ENCODE results near the gene CNTNAP5.

The CNTNAP5 gene

DNA sequence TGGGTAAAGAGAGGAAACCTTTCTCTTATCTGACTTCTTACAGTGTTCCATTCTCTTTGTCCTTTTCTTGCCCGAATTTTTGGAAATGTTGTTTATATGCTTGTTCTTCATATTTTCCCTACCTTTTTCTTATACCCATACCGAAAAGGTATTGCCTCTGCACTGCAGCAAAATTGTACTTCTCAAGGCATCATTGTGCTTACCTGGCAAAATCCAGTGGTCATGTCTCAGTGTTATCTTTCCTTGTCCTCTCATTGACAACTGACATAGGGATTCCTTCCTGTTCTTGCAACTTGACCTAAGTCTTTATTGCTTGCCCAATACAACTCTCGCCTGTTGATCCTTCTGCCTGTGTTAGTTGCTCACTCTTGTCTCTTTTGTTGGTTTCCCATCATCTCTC is 842.2 kb downstream of the CNTNAP5 start:
- DNase-seq (ENCODE audit: insufficient read length, low spot score), result no peak
- no peak for FAIRE-seq

DNA sequence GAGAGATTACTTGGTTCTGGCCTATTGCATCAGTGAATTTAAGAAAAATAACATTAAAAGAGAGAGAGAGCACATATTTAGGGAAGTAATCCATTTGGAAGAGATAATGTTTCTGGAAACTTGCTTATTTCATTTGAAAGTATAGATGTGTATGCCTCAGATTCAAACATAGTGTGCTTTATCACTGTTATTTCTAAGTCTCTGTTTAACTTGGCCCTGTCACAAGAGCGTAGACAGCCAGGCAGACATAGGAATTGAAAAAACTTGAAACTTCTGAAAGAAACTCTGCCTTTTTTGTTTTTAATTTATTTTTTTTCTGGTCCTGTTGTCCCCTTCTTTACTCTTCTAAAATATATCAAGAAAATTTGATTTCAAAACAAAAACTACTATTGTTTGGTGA is 849.1 kb downstream of the CNTNAP5 start:
- FAIRE-seq (no peak), DNase-seq (ENCODE audit: insufficient read length, low spot score) (no peak)

DNA sequence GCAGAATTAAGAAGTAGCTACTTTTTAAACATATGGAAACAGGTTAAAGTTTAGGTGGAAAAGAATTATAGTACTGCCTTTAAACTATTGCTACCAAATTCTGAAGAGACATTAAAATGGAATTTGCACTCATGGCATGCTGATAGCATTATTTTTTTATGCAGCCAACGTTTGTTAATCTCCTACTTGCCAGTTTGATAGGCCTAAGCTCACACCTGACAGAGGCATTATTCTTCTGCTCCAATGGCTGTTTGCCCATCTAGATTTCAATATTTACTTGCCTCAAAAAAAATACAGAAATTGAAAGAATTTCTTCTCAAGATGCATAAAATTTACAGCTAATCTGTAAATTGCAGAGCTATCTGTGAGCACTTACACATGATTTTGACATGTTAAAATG is 849.6 kb downstream of the CNTNAP5 start:
- DNase-seq (ENCODE audit: insufficient read length, low spot score) (no peak), FAIRE-seq (no peak)

DNA sequence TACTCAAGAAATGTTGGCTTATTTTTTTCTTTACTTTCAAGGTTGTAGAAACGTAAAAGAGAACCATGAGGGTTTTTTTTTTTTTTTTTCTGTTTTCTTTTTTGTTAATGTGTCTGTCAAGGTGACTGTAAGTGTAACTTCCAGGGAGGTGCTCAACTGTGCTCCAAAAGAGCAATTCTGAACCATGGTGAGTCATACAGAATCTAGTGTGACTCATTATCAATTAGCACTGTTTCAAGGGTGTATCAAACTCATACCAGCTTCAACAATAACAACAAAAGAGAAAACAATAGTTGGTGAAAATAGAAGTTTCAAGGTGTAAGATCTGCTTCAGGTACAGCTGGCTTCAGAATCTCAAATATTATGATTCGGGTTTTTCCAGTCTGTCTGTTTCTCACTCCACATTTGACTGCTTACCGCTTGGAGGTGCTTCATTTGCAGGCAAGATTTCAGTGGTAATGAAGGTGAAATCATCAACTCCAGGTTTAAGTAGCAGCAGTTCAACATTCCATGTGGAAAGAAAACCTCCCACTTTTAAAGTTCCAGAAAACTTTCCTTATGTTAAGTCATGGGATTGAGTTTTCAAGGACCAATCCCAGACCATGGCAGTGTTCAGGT is 850.6 kb downstream of the CNTNAP5 start:
- no peak for DNase-seq (ENCODE audit: insufficient read length, low spot score)

DNA sequence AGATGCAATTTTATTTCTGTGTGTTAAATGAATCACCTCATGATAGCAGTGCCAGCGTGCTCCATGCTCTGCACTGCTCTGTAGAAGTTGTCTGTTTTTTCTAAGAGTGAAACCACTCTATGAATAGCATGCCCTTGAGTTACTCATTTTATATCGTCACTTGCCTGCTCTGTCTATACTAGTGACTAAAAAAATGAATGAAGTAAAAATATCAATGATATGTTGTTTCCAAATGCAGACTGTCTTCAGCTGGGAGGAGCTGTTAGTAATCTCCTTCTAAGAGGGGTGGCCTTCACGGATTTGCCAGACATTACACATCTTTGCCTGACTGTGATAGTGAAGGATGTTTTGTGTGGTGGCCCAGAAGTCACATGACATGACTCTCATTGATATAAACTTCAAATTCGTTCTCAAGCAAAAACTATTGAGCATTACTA is 852.1 kb downstream of the CNTNAP5 start:
- no peak for DNase-seq (ENCODE audit: insufficient read length, low spot score)
- no peak for FAIRE-seq

More for the DNA sequence above, 850.6 kb downstream of the CNTNAP5 start:
- no peak for FAIRE-seq

DNA sequence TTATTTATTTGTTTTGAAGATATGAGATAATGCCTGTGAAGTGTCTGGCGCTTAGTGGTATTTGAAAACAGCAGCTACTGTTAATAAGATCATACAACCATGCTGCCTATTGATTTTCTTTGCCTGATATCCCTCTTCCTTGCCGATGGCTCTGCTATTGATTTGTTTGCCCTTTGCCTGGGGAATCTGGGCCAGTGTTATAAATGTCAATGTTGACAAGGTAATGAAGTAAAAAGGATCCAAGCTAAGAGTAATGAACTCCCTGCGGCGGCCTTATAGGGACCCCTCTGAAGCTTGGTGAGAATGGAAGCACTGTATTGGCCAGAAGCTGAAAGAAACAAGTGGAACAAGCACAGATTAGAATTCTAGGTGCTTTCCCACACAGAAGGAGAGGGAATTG is 854.6 kb downstream of the CNTNAP5 start:
- FAIRE-seq, result no peak
- no peak for DNase-seq (ENCODE audit: insufficient read length, low spot score)

DNA sequence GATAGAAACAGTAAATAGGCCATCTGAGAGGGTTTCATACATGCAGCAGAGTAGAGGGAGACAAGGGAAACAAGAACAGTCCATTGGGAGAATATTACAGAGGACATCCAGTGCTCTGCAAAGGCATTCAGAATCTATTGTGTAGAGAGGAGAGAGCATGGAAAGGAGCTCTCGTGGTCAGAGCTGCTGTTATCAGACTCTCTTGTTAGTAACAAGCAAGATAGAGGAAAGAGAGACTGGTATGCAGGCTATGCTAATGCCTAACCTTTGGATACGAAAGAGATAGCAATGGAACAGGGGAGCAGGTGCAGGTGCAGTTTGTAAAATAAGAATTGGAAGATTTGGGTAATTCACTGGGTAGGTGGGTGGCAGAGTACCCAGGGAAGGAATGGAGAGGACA is 855.9 kb downstream of the CNTNAP5 start:
- DNase-seq (ENCODE audit: insufficient read length, low spot score) (no peak), FAIRE-seq (no peak)

DNA sequence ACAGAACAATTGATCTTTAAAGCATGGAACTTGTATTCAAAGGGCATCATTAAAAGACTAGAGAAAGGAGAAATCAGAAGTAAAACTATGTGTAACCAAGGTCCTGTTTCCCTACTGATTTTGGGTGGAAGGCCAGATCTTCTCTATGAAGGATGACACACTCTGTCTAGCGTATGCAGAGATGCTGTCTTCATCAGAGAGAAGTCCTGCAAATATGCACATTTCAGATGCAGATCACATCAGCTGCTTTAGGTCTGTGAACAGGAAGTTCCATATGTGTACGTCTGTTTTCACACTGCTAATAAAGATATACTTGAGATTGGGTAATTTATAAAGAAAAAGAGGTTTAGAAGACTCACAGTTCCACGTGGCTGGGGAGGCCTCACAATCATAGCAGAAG is 857.3 kb downstream of the CNTNAP5 start:
- FAIRE-seq (no peak), DNase-seq (ENCODE audit: insufficient read length, low spot score) (no peak)

DNA sequence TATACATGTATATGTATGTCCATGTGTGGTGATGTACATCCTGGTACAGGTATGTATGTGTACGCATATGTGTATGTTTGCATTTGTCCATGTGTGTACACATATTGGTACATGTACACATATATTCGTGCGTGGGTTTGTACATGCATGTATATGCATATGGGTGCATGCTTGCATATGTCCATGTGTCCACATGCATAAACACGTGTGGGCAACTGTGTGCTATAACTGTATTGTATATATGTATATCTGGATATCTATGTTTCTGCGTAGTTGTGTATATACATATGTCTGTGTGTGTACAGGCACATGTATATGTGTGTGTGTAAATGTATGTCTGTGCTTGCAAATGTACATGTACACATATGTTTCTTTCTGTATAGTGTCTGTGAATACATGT is 858.5 kb downstream of the CNTNAP5 start:
- DNase-seq (ENCODE audit: insufficient read length, low spot score) (no peak), FAIRE-seq (no peak)

DNA sequence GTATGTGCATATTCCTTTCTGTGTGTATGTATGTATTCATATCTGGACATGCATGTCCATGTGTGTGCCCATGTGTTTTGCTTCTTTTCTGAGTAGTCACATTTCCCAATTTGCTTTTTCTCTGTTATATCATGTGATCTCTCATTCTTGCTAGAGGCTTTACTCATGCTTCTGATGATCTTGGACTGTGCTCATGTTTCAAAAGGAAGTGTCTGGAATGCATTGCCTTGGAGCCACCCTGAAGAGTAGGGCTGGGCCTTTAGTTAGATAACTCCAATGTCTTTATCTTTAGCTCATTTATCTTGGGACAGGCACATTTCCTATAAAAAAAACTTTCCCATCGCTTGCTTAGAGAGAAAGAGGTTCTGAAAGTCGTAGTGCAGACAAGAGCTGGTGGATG is 859.2 kb downstream of the CNTNAP5 start:
- DNase-seq (ENCODE audit: insufficient read length, low spot score) (no peak), FAIRE-seq (no peak)

DNA sequence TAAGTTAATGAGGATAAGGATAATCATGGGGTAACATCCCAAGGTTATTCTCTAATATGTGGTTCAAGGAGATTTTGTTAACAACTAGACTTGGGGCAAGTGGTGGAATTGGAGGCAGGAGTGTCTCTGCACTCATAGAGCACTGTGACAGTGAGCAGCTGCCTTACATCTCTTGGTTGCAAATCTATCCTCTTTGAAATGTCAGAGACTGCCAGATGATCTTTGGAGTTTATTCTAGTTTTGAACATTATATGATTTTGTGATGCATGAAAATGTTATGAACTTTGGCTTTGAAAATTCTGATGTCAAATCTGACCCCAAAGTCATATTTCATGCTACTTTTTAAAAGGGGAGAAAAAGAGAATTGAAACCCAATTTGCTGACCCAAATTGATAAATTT is 861.1 kb downstream of the CNTNAP5 start:
- DNase-seq (ENCODE audit: insufficient read length, low spot score) (no peak), FAIRE-seq (no peak)

DNA sequence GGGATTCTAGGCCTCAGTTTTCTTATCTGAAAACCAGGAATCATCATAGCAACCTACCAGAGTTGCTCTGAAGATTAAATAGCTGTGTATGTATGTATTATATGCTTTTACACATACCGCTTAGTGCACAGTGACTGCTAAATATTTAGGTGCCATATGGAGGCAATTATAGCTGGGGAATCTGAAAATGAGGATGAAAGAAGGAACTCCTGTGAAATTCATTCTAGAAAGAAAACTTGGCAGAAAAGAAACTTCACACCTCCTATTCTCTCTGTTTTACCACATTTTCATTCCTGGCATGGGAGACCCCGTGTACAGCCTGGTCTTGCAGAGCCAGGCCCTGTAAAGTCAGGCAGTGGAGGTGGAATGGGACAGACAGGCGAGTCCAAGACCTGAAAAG is 862.4 kb downstream of the CNTNAP5 start:
- no peak for DNase-seq (ENCODE audit: insufficient read length, low spot score)
- FAIRE-seq, result no peak

DNA sequence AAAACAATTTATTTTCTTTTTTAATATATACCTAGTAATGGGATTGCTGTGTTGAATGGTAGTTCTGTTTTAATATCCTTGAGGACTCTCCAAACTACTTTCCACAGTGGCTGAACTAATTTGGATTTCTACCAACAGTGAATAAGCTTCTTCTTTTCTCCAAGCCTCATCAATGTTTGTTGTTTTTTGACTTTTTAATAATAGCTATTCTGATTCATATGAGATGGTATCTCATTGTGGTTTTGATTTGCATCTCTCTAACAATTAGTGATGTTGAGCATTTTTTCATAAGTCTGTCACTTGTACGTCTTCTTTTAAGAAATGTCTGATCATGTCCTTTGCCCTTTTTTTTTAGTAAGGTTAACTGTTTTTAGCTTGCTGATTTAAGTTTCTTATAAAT is 863.3 kb downstream of the CNTNAP5 start:
- no peak for FAIRE-seq
- DNase-seq (ENCODE audit: insufficient read length, low spot score), result no peak

DNA sequence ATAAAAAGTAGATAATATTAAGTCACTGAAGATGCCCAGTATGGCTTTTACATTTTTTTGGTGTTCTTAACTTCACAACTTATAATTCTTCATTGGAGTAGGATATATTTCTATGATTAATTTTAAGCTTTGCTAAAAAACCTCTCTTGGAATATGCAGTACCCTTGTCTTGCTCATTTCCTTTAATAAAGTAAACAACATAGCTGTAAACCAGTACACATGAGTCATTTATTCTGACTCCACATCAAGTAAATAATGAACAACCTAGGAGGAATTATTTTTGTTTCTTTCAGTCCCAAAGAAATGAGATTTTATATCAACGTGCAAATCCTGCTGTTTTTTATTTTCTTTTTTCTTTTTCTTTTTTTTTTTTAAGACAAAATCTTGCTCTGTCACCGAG is 869.1 kb downstream of the CNTNAP5 start:
- FAIRE-seq (no peak), DNase-seq (ENCODE audit: insufficient read length, low spot score) (no peak)

DNA sequence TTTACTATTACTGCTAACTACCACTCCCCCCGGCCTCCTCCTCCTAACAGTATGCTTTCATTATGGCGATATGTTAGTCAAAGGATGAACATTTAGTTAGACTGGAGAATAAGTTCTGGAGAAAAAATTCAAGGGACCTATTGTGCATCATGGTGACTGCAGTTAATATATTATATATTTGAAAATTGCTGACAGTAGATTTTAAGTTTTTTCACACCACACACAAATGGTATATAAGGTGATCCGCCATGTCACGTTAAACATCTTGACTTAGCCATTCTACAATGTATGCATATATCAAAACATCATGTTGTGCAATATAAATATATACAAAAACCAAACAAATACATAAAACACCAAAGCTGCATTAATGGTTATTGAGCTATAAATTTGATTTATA is 873.7 kb downstream of the CNTNAP5 start:
- DNase-seq (ENCODE audit: insufficient read length, low spot score), result no peak
- FAIRE-seq, result no peak

DNA sequence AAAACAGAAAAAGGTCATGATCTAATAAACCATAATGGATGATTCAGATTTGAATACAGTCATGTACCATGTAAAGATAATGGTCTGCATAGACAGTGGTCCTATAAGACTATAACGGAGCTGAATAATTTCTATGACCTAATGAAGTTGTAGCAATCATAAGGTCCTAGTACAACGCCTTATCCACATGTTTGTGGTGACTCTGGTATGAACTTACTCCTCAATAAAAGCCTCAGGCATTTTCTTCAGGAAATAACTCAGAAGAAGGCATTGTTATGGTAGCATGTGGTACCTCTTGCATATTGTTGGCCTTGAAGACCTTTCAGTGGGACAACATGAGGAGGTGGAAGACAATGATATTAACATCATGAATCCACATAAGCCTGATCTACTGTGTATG is 883.3 kb downstream of the CNTNAP5 start:
- FAIRE-seq (no peak), DNase-seq (ENCODE audit: insufficient read length, low spot score) (no peak)

DNA sequence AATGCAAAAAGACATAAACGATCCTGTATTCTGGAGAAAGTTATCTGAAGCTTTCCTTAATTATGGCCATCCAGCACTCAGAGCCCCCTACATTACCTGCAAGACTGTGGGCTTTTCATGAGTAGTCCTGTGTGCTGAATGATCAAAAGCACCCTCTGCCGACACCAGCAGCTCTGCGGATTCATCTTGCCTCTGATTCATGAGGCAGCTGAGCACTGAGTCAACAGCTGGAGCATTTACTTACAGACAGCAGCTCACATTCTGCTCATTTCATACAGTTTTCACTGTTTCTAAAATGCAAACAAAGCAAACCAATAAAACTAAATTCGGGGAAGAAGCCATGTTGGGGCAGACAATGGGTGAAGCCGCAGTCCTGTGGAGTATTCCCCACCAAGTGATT is 886.5 kb downstream of the CNTNAP5 start:
- DNase-seq (ENCODE audit: insufficient read length, low spot score) (no peak), FAIRE-seq (no peak)

DNA sequence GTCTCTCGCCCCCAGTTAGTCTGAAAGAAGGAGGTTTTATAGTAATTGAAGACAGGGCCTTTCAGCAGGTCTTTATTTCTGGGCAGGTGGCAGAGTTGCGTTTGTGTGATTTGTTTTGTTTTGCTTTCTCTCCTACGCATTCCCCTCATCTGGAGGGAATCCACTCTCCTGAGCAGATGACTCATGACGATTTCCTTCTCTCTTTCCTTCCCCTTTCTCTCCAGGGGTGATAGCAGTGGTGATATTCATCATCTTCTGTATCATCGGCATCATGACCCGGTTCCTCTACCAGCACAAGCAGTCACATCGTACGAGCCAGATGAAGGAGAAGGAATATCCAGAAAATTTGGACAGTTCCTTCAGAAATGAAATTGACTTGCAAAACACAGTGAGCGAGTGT is 888.8 kb downstream of the CNTNAP5 start:
- FAIRE-seq (no peak), DNase-seq (ENCODE audit: insufficient read length, low spot score) (no peak)

DNA sequence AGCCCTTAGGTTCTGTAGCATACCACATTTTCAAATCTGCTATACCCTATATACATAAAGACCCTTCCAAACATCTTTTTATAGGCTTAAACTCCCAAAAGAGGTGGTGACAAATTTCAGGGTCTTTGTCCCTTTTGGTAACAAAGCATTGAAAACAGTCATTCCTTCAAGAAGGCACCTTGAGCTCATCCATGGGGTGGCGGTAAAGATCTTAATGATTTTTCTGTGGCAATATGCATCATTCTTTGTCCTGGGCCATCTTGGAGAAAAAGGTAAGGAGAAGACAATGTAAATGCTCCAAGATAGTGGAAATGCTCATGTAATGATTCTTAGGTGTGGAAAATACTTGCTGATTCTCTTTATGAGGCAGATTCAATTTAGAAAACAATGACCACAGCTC is 890.5 kb downstream of the CNTNAP5 start:
- no peak for FAIRE-seq
- DNase-seq (ENCODE audit: insufficient read length, low spot score), result no peak

DNA sequence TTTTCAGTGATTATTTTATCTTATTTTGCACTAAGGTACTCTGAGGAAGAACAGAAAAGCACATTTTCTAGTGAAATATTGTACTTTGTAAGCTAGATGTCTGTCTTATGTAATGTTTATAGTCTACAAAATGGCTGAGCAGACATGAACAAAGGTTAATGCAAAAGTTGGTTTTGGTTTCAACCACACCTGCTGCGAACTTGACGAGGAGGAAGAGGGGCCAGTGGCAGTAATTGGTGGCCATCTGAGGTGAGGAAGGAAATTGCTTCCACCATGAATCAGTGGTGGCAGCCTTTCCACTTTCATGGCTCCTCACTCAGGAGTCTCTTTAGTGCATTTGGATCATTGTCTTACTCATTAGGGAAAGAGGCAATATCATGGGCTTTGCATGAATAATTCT is 894.2 kb downstream of the CNTNAP5 start:
- no peak for FAIRE-seq
- DNase-seq (ENCODE audit: insufficient read length, low spot score), result no peak

DNA sequence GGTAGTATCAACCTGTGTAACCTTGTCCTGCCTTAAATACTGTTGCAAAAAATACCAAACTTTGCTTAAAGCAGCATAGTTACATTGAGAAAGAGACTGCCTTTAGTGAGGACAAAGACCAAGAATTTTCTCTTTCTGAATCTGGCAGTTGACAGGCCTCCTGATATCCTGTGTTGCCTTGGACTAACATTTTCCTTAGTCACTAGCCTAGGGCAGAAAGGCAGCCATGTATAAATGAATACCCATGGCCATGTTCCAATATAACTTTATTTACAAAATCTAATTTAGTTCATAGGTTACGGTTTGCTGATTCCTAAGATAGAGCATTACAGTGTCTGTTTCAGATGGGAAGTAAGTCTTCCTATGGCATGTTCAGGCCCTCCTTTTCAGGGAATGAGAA is 895.4 kb downstream of the CNTNAP5 start:
- FAIRE-seq (no peak), DNase-seq (ENCODE audit: insufficient read length, low spot score) (no peak)

DNA sequence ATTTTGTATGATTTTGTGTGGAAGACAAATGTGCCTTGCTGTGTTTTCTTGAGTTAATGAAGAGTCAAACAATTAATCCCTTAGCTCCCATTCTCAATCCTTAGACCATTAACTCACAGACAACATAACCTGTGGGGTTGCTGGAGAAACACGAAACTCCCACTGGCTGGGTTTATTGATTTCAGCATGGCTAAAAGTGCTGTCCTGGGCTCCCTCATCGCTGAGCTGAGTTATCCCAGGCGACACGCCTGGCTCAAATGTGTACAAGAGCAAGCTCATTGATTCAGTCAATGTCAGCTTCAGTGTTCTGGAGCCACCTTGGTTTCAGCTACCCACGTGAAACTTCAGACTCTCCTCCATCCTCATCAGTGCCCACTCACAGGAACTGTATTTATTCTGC is 896.1 kb downstream of the CNTNAP5 start:
- FAIRE-seq, result no peak
- DNase-seq (ENCODE audit: insufficient read length, low spot score), result no peak

DNA sequence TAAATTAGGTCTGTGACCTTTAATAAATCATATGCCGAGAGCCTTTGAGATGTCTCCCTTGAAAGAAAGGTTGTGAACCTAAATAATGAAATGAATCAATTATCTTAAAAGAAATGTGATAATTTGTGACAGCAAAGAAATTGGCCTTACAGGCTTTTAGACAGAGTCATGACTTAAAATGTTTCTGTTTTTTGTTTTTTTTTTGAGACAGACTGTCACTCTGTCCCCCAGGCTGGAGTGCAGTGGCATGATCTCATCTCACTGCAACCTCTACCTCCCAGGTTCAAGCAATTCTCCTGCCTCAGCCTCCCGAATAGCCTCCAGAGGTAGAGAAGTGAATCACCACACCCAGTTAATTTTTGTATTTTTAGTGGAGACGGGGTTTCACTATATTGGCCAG is 898.0 kb downstream of the CNTNAP5 start:
- DNase-seq (ENCODE audit: insufficient read length, low spot score), result no peak
- no peak for FAIRE-seq

Measured in GM19239 (cell line).